Left lung (tissue), 10 donors: ENCODE measurements around the gene DGKI. TPM values are rescaled to one million over a fixed set of nuclear protein-coding genes. Genes with fewer than 3 reads are reported as not detected.

Source experiments
- ATAC-seq: fragments of 200-7000 bp; cut with Tn5 transposase; one replicate; pipeline ENCODE4 v1.9.1; 2020; ENCODE audit warnings: moderate library complexity
- DNase-seq, 4 donors: peaks; one replicate each; pipeline ENCODE4 v3.0.0-alpha.2; 2013 to 2020
- H3K27ac ChIP-seq, 2 donors: fragments of 200-600 bp; sonication (generic) in 1 of 2; one replicate each; pipeline versions ENCODE4 v1.5.0 to v1.8.0; 2020 to 2021
- H3K27me3 ChIP-seq, 2 donors: fragments of 200-600 bp; sonication (generic) in 1 of 2; one replicate each; pipeline versions ENCODE4 v1.5.0 to v1.8.0; 2020 to 2021
- H3K36me3 ChIP-seq, 2 donors: fragments of 200-600 bp; sonication (generic) in 1 of 2; one replicate each; pipeline versions ENCODE4 v1.5.0 to v1.8.0; 2020 to 2021
- H3K4me1 ChIP-seq, 2 donors: fragments of 200-600 bp; one replicate each; pipeline ENCODE4 v1.8.0; 2021
- H3K4me3 ChIP-seq, 2 donors: fragments of 200-600 bp; sonication (generic) in 1 of 2; one replicate each; pipeline versions ENCODE4 v1.5.0 to v1.8.0; 2020 to 2021; ENCODE audit warnings: mild to moderate bottlenecking in 1 of 2
- H3K9me3 ChIP-seq, 2 donors: fragments of 200-600 bp; sonication (generic) in 1 of 2; one replicate each; pipeline versions ENCODE4 v1.5.0 to v1.8.0; 2020 to 2021
- CTCF ChIP-seq, 2 donors: fragments of 200-600 bp; sonication (generic) in 1 of 2; IDR thresholded peaks; one replicate each; pipeline versions ENCODE4 v1.5.0 to v1.8.0; 2021; ENCODE audit warnings: antibody characterized with exemption in 2 of 2
- intact Hi-C, 2 donors: fragments of 100-400 bp; cut with DNase I; formaldehyde crosslinking; loops; one replicate each; pipeline versions ENCODE4 v1.11.2 to v1.14.2; 2022
- polyA plus RNA-seq, 6 donors: library from polyadenylated mRNA; unstranded; fragments of 120-200 nt; gene quantifications; one replicate each; pipeline ENCODE4 v1.2.1, GENCODE V29; 2013; ENCODE audit not compliant: insufficient read length in 6 of 6
- total RNA-seq, 2 donors: library from RNA; stranded (reverse); fragmentation: NEBNext Ultra II Directional; extraction: Animal tissue kit (Norgen Biotek cat#: 25700); gene quantifications; one replicate each; pipeline ENCODE4 v1.2.1, GENCODE V29; 2021
- donor health status: DM: no; HTN: yes; CAD: no.
- donor health status: DM: no; HTN: no; CAD: no.

The DGKI gene
- total and polyA plus RNA-seq, 8 donors, result 0.34 to 1.4 (median 0.50) TPM

- DNase-seq (no peak), ATAC-seq (no peak)
- Histone ChIP-seq H3K9me3 (no peaks in the 10 kb centered on the region), H3K27ac (no peak overlapping the region), H3K4me1 (no peaks in the 10 kb centered on the region), H3K36me3 (no peaks in the 10 kb centered on the region), H3K27me3 (no peaks in the 10 kb centered on the region), H3K4me3 (no peak overlapping the region)
- TF ChIP-seq CTCF (IDR thresholded peaks at IDR 0.05), result no peak
- intact Hi-C loops, result no loop called here
These were observed 45.3 kb downstream of the DGKI start for GRCh38 chr7:137801491-137801890.

GRCh38 chr7:137801003-137801402 is 45.8 kb downstream of the DGKI start:
- no peak for TF ChIP-seq CTCF (IDR thresholded peaks at IDR 0.05)
- no peaks in the 10 kb centered on the region for H3K27me3 ChIP-seq
- no peak for ATAC-seq
- no peak overlapping the region for H3K27ac ChIP-seq
- H3K36me3 ChIP-seq, result no peaks in the 10 kb centered on the region
- no peak for DNase-seq
- no peaks in the 10 kb centered on the region for H3K9me3 ChIP-seq
- intact Hi-C loops, result no loop called here
- no peak overlapping the region for H3K4me3 ChIP-seq
- no peaks in the 10 kb centered on the region for H3K4me1 ChIP-seq

GRCh38 chr7:137798073-137798763 is 48.6 kb downstream of the DGKI start:
- Histone ChIP-seq H3K4me3 (no peak overlapping the region), H3K27me3 (no peaks in the 10 kb centered on the region), H3K27ac (no peak overlapping the region), H3K9me3 (no peaks in the 10 kb centered on the region), H3K36me3 (no peaks in the 10 kb centered on the region), H3K4me1 (no peaks in the 10 kb centered on the region)
- TF ChIP-seq CTCF (IDR thresholded peaks at IDR 0.05), result no peak
- intact Hi-C loops, result no loop called here
- ATAC-seq, result no peak
- no peak for DNase-seq

- Histone ChIP-seq H3K36me3 (no peaks in the 10 kb centered on the region), H3K4me1 (no peaks in the 10 kb centered on the region), H3K27ac (no peak overlapping the region), H3K4me3 (no peak overlapping the region), H3K27me3 (no peaks in the 10 kb centered on the region), H3K9me3 (no peaks in the 10 kb centered on the region)
- DNase-seq, result no peak
- no peak for ATAC-seq
- TF ChIP-seq CTCF (IDR thresholded peaks at IDR 0.05), result no peak
- intact Hi-C loops, result no loop called here
These were observed 51.6 kb downstream of the DGKI start for GRCh38 chr7:137795211-137795610.

GRCh38 chr7:137791930-137792329 is 54.8 kb downstream of the DGKI start:
- H3K4me3 ChIP-seq, result no peak overlapping the region
- intact Hi-C loops, result no loop called here
- no peaks in the 10 kb centered on the region for H3K36me3 ChIP-seq
- no peaks in the 10 kb centered on the region for H3K27me3 ChIP-seq
- TF ChIP-seq CTCF (IDR thresholded peaks at IDR 0.05), result no peak
- DNase-seq, result no peak
- H3K27ac ChIP-seq, result no peak overlapping the region
- H3K9me3 ChIP-seq, result no peaks in the 10 kb centered on the region
- H3K4me1 ChIP-seq, result no peaks in the 10 kb centered on the region
- ATAC-seq, result no peak
